ENCODE measurements around the gene UBL3.

The UBL3 gene

GRCh38 chr13:29850213-29850898 lies at the start of gene UBL3:
Gene UBL3, minus strand, starts transcription at chr13:29850617. Its CDS starts 1,079 bp downstream, at chr13:29849538.
- peak within 1 kb of the TSS; percentile 88 for H3K4me3 ChIP-seq (ENCODE audit: low read depth, low read length)

GRCh38 chr13:29897102-29897501 lies 46.7 kb upstream of the UBL3 start:
- H3K9ac ChIP-seq (ENCODE audit: low read length), result no peak overlapping the region
- no peak overlapping the region for H3K27ac ChIP-seq (ENCODE audit: low read depth, low read length)
- H3K4me3 ChIP-seq (ENCODE audit: low read depth, low read length), result no peak overlapping the region
- H3K36me3 ChIP-seq (ENCODE audit: control insufficient read depth, insufficient read depth, low read length), result no peaks in the 10 kb centered on the region
- no peaks in the 10 kb centered on the region for H3K27me3 ChIP-seq (ENCODE audit: control insufficient read depth, insufficient read depth, low read length)
- H3K4me1 ChIP-seq (ENCODE audit: control insufficient read depth, insufficient read depth, low read length), result peaks cover 6% of the 10 kb centered on the region; the same call in 1 of the 2 replicates
- H3K9me3 ChIP-seq (ENCODE audit: control insufficient read depth, insufficient read depth, low read depth, low read length), result no peaks in the 10 kb centered on the region; the same call in 1 of the 2 replicates

More at GRCh38 chr13:29850213-29850898, at the start of gene UBL3:
- no peaks in the 10 kb centered on the region for H3K9me3 ChIP-seq (ENCODE audit: control insufficient read depth, insufficient read depth, low read depth, low read length)
- peaks cover 14% of the 10 kb centered on the region for H3K4me1 ChIP-seq (ENCODE audit: control insufficient read depth, insufficient read depth, low read length)
- H3K27me3 ChIP-seq (ENCODE audit: control insufficient read depth, insufficient read depth, low read length), result no peaks in the 10 kb centered on the region
- H3K9ac ChIP-seq (ENCODE audit: low read length), result peak within 1 kb of the TSS; percentile 86
- H3K36me3 ChIP-seq (ENCODE audit: control insufficient read depth, insufficient read depth, low read length), result no peaks in the 10 kb centered on the region
- H3K27ac ChIP-seq (ENCODE audit: low read depth, low read length), result peak within 1 kb of the TSS; percentile 82; the same call in 1 of the 2 replicates

- Histone ChIP-seq H3K9ac (ENCODE audit: low read length) (no peak overlapping the region), H3K36me3 (ENCODE audit: control insufficient read depth, insufficient read depth, low read length) (no peaks in the 10 kb centered on the region), H3K4me3 (ENCODE audit: low read depth, low read length) (no peak overlapping the region), H3K9me3 (ENCODE audit: control insufficient read depth, insufficient read depth, low read depth, low read length) (no peaks in the 10 kb centered on the region), H3K27me3 (ENCODE audit: control insufficient read depth, insufficient read depth, low read length) (no peaks in the 10 kb centered on the region), H3K4me1 (ENCODE audit: control insufficient read depth, insufficient read depth, low read length) (peaks cover 4% of the 10 kb centered on the region; the same call in 1 of the 2 replicates), H3K27ac (ENCODE audit: low read depth, low read length) (no peak overlapping the region)
Measured at GRCh38 chr13:29893438-29893837, 43.0 kb upstream of the UBL3 start.

GRCh38 chr13:29892151-29892550 lies 41.7 kb upstream of the UBL3 start:
- H3K9ac ChIP-seq (ENCODE audit: low read length), result no peak overlapping the region
- H3K4me3 ChIP-seq (ENCODE audit: low read depth, low read length), result no peak overlapping the region
- no peaks in the 10 kb centered on the region for H3K9me3 ChIP-seq (ENCODE audit: control insufficient read depth, insufficient read depth, low read depth, low read length)
- no peak overlapping the region for H3K27ac ChIP-seq (ENCODE audit: low read depth, low read length)
- H3K36me3 ChIP-seq (ENCODE audit: control insufficient read depth, insufficient read depth, low read length), result no peaks in the 10 kb centered on the region
- no peaks in the 10 kb centered on the region for H3K27me3 ChIP-seq (ENCODE audit: control insufficient read depth, insufficient read depth, low read length)
- peaks cover 13% of the 10 kb centered on the region for H3K4me1 ChIP-seq (ENCODE audit: control insufficient read depth, insufficient read depth, low read length)

GRCh38 chr13:29889111-29889510 lies 38.7 kb upstream of the UBL3 start:
- Histone ChIP-seq H3K27me3 (ENCODE audit: control insufficient read depth, insufficient read depth, low read length) (no peaks in the 10 kb centered on the region), H3K4me3 (ENCODE audit: low read depth, low read length) (no peak overlapping the region), H3K9me3 (ENCODE audit: control insufficient read depth, insufficient read depth, low read depth, low read length) (no peaks in the 10 kb centered on the region), H3K27ac (ENCODE audit: low read depth, low read length) (no peak overlapping the region), H3K9ac (ENCODE audit: low read length) (no peak overlapping the region), H3K36me3 (ENCODE audit: control insufficient read depth, insufficient read depth, low read length) (no peaks in the 10 kb centered on the region), H3K4me1 (ENCODE audit: control insufficient read depth, insufficient read depth, low read length) (peaks cover 31% of the 10 kb centered on the region)

GRCh38 chr13:29888306-29888705 lies 37.9 kb upstream of the UBL3 start:
- Histone ChIP-seq H3K36me3 (ENCODE audit: control insufficient read depth, insufficient read depth, low read length) (no peaks in the 10 kb centered on the region), H3K27ac (ENCODE audit: low read depth, low read length) (no peak overlapping the region), H3K27me3 (ENCODE audit: control insufficient read depth, insufficient read depth, low read length) (no peaks in the 10 kb centered on the region), H3K4me3 (ENCODE audit: low read depth, low read length) (no peak overlapping the region), H3K9ac (ENCODE audit: low read length) (no peak overlapping the region), H3K9me3 (ENCODE audit: control insufficient read depth, insufficient read depth, low read depth, low read length) (no peaks in the 10 kb centered on the region), H3K4me1 (ENCODE audit: control insufficient read depth, insufficient read depth, low read length) (peaks cover 32% of the 10 kb centered on the region)

- H3K4me1 ChIP-seq (ENCODE audit: control insufficient read depth, insufficient read depth, low read length), result peaks cover 32% of the 10 kb centered on the region
- no peak overlapping the region for H3K27ac ChIP-seq (ENCODE audit: low read depth, low read length)
- H3K36me3 ChIP-seq (ENCODE audit: control insufficient read depth, insufficient read depth, low read length), result no peaks in the 10 kb centered on the region
- no peaks in the 10 kb centered on the region for H3K9me3 ChIP-seq (ENCODE audit: control insufficient read depth, insufficient read depth, low read depth, low read length)
- H3K9ac ChIP-seq (ENCODE audit: low read length), result no peak overlapping the region
- H3K27me3 ChIP-seq (ENCODE audit: control insufficient read depth, insufficient read depth, low read length), result no peaks in the 10 kb centered on the region
- H3K4me3 ChIP-seq (ENCODE audit: low read depth, low read length), result no peak overlapping the region
Measured at GRCh38 chr13:29887686-29888085, 37.3 kb upstream of the UBL3 start.

GRCh38 chr13:29887030-29887557 lies 36.7 kb upstream of the UBL3 start:
- no peak overlapping the region for H3K9ac ChIP-seq (ENCODE audit: low read length)
- no peaks in the 10 kb centered on the region for H3K36me3 ChIP-seq (ENCODE audit: control insufficient read depth, insufficient read depth, low read length)
- no peaks in the 10 kb centered on the region for H3K9me3 ChIP-seq (ENCODE audit: control insufficient read depth, insufficient read depth, low read depth, low read length)
- peaks cover 32% of the 10 kb centered on the region for H3K4me1 ChIP-seq (ENCODE audit: control insufficient read depth, insufficient read depth, low read length)
- H3K27ac ChIP-seq (ENCODE audit: low read depth, low read length), result no peak overlapping the region
- no peak overlapping the region for H3K4me3 ChIP-seq (ENCODE audit: low read depth, low read length)
- H3K27me3 ChIP-seq (ENCODE audit: control insufficient read depth, insufficient read depth, low read length), result no peaks in the 10 kb centered on the region

- H3K27ac ChIP-seq (ENCODE audit: low read depth, low read length), result no peak overlapping the region
- peaks cover 32% of the 10 kb centered on the region for H3K4me1 ChIP-seq (ENCODE audit: control insufficient read depth, insufficient read depth, low read length)
- H3K27me3 ChIP-seq (ENCODE audit: control insufficient read depth, insufficient read depth, low read length), result no peaks in the 10 kb centered on the region
- H3K36me3 ChIP-seq (ENCODE audit: control insufficient read depth, insufficient read depth, low read length), result no peaks in the 10 kb centered on the region
- no peaks in the 10 kb centered on the region for H3K9me3 ChIP-seq (ENCODE audit: control insufficient read depth, insufficient read depth, low read depth, low read length)
- H3K9ac ChIP-seq (ENCODE audit: low read length), result no peak overlapping the region
- H3K4me3 ChIP-seq (ENCODE audit: low read depth, low read length), result no peak overlapping the region
Measured at GRCh38 chr13:29886446-29886845, 36.0 kb upstream of the UBL3 start.

- Histone ChIP-seq H3K36me3 (ENCODE audit: control insufficient read depth, insufficient read depth, low read length) (no peaks in the 10 kb centered on the region), H3K27me3 (ENCODE audit: control insufficient read depth, insufficient read depth, low read length) (no peaks in the 10 kb centered on the region), H3K9ac (ENCODE audit: low read length) (no peak overlapping the region)
Measured at GRCh38 chr13:29885989-29886388, 35.6 kb upstream of the UBL3 start.

GRCh38 chr13:29884671-29885430 lies 34.4 kb upstream of the UBL3 start:
- Histone ChIP-seq H3K27ac (ENCODE audit: low read depth, low read length) (no peak overlapping the region), H3K9me3 (ENCODE audit: control insufficient read depth, insufficient read depth, low read depth, low read length) (no peaks in the 10 kb centered on the region), H3K4me3 (ENCODE audit: low read depth, low read length) (no peak overlapping the region), H3K27me3 (ENCODE audit: control insufficient read depth, insufficient read depth, low read length) (no peaks in the 10 kb centered on the region), H3K9ac (ENCODE audit: low read length) (no peak overlapping the region), H3K4me1 (ENCODE audit: control insufficient read depth, insufficient read depth, low read length) (peaks cover 32% of the 10 kb centered on the region), H3K36me3 (ENCODE audit: control insufficient read depth, insufficient read depth, low read length) (no peaks in the 10 kb centered on the region)

More at GRCh38 chr13:29885989-29886388, 35.6 kb upstream of the UBL3 start:
- H3K4me1 ChIP-seq (ENCODE audit: control insufficient read depth, insufficient read depth, low read length), result peaks cover 32% of the 10 kb centered on the region
- H3K4me3 ChIP-seq (ENCODE audit: low read depth, low read length), result no peak overlapping the region
- H3K9me3 ChIP-seq (ENCODE audit: control insufficient read depth, insufficient read depth, low read depth, low read length), result no peaks in the 10 kb centered on the region
- no peak overlapping the region for H3K27ac ChIP-seq (ENCODE audit: low read depth, low read length)
